ENCODE results near the gene FBLN1. TPM values are rescaled to one million over a fixed set of nuclear protein-coding genes. Genes with fewer than 3 reads are reported as not detected.

FBLN1 gene
- total RNA-seq, 2 donors from 2014 or later = 226 to 305 TPM

DNA sequence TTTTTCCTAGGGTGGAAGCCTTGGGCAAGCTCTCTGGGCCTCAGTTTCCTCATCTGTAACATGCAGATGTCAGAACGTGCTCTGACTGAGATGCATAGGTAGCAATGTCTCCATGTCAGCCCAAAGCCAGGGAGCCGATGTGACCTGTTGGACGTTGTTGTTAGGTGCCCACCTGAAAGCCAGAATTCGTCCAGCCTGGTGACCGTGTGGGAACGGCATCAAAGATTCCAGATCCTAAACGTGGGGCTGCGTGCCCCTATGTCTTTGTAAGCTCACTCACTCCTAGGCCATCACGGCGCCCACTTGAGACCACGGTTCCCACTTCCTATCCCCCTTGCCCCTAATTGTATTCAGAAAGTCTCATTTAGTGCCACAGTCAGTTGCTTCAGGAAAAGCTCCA, 48.2 kb downstream of the FBLN1 start:
- H3K4me1 Mint-ChIP-seq = peaks cover 1% of the 10 kb centered on the region
- Histone ChIP-seq H3K9ac (ENCODE audit: extremely low read depth, low read length, poor library complexity, severe bottlenecking) (no peak overlapping the region), H3K9me3 (ENCODE audit: control insufficient read depth, low read length) (no peaks in the 10 kb centered on the region), H3K36me3 (ENCODE audit: control insufficient read depth, insufficient read depth, low read length) (peaks cover 86% of the 10 kb centered on the region), H3K4me3 (ENCODE audit: low read length) (no peak overlapping the region), H3K4me1 (ENCODE audit: control insufficient read depth, insufficient read depth, low read length) (no peaks in the 10 kb centered on the region), H3K27ac (ENCODE audit: low read depth, low read length) (no peak overlapping the region), H3K27me3 (ENCODE audit: control insufficient read depth, insufficient read depth, low read length, poor library complexity, severe bottlenecking) (no peaks in the 10 kb centered on the region)
- no peak overlapping the region for H3K27ac Mint-ChIP-seq
- H3K36me3 Mint-ChIP-seq (ENCODE audit: low read depth) = peaks cover 60% of the 10 kb centered on the region
- no peaks in the 10 kb centered on the region for H3K9me3 Mint-ChIP-seq
- TF ChIP-seq, protein P1, sequence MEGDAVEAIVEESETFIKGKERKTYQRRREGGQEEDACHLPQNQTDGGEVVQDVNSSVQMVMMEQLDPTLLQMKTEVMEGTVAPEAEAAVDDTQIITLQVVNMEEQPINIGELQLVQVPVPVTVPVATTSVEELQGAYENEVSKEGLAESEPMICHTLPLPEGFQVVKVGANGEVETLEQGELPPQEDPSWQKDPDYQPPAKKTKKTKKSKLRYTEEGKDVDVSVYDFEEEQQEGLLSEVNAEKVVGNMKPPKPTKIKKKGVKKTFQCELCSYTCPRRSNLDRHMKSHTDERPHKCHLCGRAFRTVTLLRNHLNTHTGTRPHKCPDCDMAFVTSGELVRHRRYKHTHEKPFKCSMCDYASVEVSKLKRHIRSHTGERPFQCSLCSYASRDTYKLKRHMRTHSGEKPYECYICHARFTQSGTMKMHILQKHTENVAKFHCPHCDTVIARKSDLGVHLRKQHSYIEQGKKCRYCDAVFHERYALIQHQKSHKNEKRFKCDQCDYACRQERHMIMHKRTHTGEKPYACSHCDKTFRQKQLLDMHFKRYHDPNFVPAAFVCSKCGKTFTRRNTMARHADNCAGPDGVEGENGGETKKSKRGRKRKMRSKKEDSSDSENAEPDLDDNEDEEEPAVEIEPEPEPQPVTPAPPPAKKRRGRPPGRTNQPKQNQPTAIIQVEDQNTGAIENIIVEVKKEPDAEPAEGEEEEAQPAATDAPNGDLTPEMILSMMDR (conservative IDR thresholded peaks at IDR 0.05) = no peak
- DNase-seq = no peak
- no peaks in the 10 kb centered on the region for H3K27me3 Mint-ChIP-seq (ENCODE audit: insufficient read depth)
- H3K4me3 Mint-ChIP-seq = no peak overlapping the region
- 92 to 96% methylated on average over 9 to 11 of the region's 11 CpGs for WGBS, 2 experiments (ENCODE audit: insufficient coverage in 1 of 2, insufficient read length in 1 of 2)

DNA sequence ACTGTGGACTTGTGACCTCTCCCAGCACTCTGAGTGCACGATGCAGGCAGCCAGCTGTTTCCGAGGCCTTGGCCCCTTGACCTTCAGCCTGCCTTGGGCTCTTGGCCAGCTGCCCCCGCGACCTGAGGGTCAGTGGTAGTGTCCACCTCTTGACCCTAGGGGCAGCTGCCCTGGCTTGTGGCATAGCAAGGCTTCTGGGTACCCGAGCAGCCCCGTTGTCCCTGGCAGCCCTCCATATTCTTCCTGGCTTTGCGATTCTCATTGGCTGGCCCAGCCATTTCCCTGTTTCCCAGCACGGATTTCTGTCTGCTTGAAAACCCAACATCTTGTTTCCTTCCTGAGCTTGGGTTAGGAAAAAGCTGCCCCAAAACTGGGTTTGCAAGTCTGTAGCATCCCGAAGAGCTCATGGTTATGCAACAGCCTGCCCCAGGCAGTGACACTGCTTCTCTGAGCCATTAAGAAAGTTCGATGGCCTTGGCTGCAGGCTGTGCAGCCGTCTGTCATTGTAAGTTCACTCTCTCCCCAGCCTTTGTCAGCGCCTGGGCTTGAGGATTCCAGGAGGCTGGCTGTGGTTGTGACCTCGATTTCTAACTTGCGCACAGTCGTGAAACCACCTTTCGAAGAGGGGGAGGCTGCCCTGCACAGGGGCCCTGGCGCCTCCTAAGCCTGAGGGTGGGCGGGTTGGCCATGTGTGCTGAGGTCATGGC, 48.8 kb downstream of the FBLN1 start:
- TF ChIP-seq, protein P1 (conservative IDR thresholded peaks at IDR 0.05) = no peak
- peak; percentile 31 for DNase-seq

DNA sequence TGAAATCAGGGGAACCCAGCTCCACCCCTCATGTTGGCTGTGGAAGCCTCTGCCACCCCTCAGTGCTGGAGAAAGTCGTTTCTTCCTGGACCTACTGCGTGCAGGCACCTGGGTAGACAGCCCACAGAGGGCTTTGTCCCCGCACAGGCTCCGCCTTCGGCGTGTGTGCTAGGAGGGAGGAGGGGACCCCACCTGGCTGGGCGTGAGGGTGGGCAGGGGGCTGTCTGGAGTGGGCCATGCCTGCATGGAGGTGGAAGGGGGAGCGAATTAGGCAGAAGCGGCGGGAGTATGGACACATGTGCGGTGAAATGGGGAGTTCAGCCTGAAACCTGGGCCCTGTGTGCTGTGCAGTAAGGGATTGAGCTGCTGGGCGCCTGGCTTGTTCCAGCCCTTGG, 49.3 kb downstream of the FBLN1 start:
- Mint-ChIP-seq H3K36me3 (ENCODE audit: low read depth) (peaks cover 64% of the 10 kb centered on the region), H3K4me1 (peaks cover 1% of the 10 kb centered on the region), H3K27ac (no peak overlapping the region), H3K9me3 (no peaks in the 10 kb centered on the region), H3K27me3 (ENCODE audit: insufficient read depth) (no peaks in the 10 kb centered on the region), H3K4me3 (no peak overlapping the region)
- DNase-seq = peak; percentile 48
- H3K9me3 ChIP-seq (ENCODE audit: control insufficient read depth, low read length) = no peaks in the 10 kb centered on the region
- no peaks in the 10 kb centered on the region for H3K27me3 ChIP-seq (ENCODE audit: control insufficient read depth, insufficient read depth, low read length, poor library complexity, severe bottlenecking)
- no peaks in the 10 kb centered on the region for H3K4me1 ChIP-seq (ENCODE audit: control insufficient read depth, insufficient read depth, low read length)
- TF ChIP-seq, protein P1 (conservative IDR thresholded peaks at IDR 0.05) = no peak
- H3K9ac ChIP-seq (ENCODE audit: extremely low read depth, low read length, poor library complexity, severe bottlenecking) = no peak overlapping the region
- no peak overlapping the region for H3K4me3 ChIP-seq (ENCODE audit: low read length)
- H3K36me3 ChIP-seq (ENCODE audit: control insufficient read depth, insufficient read depth, low read length) = peaks cover 87% of the 10 kb centered on the region
- peak overlapping the region; percentile 76 for H3K27ac ChIP-seq (ENCODE audit: low read depth, low read length)
- 95 to 96% methylated on average over 10 to 12 of the region's 12 CpGs for WGBS, 2 experiments (ENCODE audit: insufficient coverage in 1 of 2, insufficient read length in 1 of 2)

More for the DNA sequence above, 48.8 kb downstream of the FBLN1 start:
- Histone ChIP-seq H3K9ac (ENCODE audit: extremely low read depth, low read length, poor library complexity, severe bottlenecking) (no peak overlapping the region), H3K4me3 (ENCODE audit: low read length) (no peak overlapping the region), H3K36me3 (ENCODE audit: control insufficient read depth, insufficient read depth, low read length) (peaks cover 87% of the 10 kb centered on the region), H3K4me1 (ENCODE audit: control insufficient read depth, insufficient read depth, low read length) (no peaks in the 10 kb centered on the region), H3K27ac (ENCODE audit: low read depth, low read length) (peak overlapping the region; percentile 58), H3K9me3 (ENCODE audit: control insufficient read depth, low read length) (no peaks in the 10 kb centered on the region), H3K27me3 (ENCODE audit: control insufficient read depth, insufficient read depth, low read length, poor library complexity, severe bottlenecking) (no peaks in the 10 kb centered on the region)
- Mint-ChIP-seq H3K4me1 (peaks cover 1% of the 10 kb centered on the region), H3K4me3 (no peak overlapping the region), H3K9me3 (no peaks in the 10 kb centered on the region), H3K27me3 (ENCODE audit: insufficient read depth) (no peaks in the 10 kb centered on the region), H3K36me3 (ENCODE audit: low read depth) (peaks cover 61% of the 10 kb centered on the region), H3K27ac (peak overlapping the region; percentile 10)
- WGBS, 2 experiments (ENCODE audit: insufficient coverage in 1 of 2, insufficient read length in 1 of 2) = 90 to 95% methylated on average over 14 to 18 of the region's 18 CpGs

Measured in endodermal cell (in vitro differentiated cells).